ENCODE results near the gene GJB6. TPM values are rescaled to one million over a fixed set of nuclear protein-coding genes. Genes with fewer than 3 reads are reported as not detected.

The GJB6 gene
- total and polyA plus RNA-seq, 4 donors, result 0.06 to 0.08 TPM; not detected in 2

GRCh38 chr13:20227288-20227687, 4.8 kb downstream of the GJB6 start:
- Histone ChIP-seq H3K27me3 (ENCODE audit: control insufficient read depth in 4 of 4, insufficient read depth in 4 of 4, low read length in 3 of 4) (no peaks in the 10 kb centered on the region), H3K27ac (ENCODE audit: low read depth in 1 of 2, low read length in 2 of 2) (no peak overlapping the region), H3K4me1 (ENCODE audit: control insufficient read depth in 4 of 4, insufficient read depth in 4 of 4, low read length in 3 of 4) (peaks cover 4 to 9% (median 5%) of the 10 kb centered on the region in 4 donors), H3K9ac (ENCODE audit: low read depth in 1 of 2, low read length in 2 of 2) (no peak overlapping the region), H3K36me3 (ENCODE audit: control insufficient read depth in 4 of 4, insufficient read depth in 3 of 4, low read depth in 1 of 4, low read length in 3 of 4) (no peaks in the 10 kb centered on the region), H3K9me3 (ENCODE audit: control insufficient read depth in 4 of 4, low read length in 3 of 4) (no peaks in the 10 kb centered on the region), H3K4me3 (ENCODE audit: low read depth in 1 of 3, low read length in 3 of 3) (no peak overlapping the region)
- 94% methylated on average over 8 of the region's 8 CpGs for WGBS
- TF ChIP-seq REST (IDR thresholded peaks at IDR 0.05) (no peak), RAD21 (IDR thresholded peaks at IDR 0.05) (no peak), JUND (IDR thresholded peaks at IDR 0.05) (no peak), SP1 (IDR thresholded peaks at IDR 0.05) (no peak), TAF1 (conservative IDR thresholded peaks at IDR 0.05) (no peak), EGR1 (IDR thresholded peaks at IDR 0.05; ENCODE audit: low read depth in 2 of 2) (no peak), HNF4G (IDR thresholded peaks at IDR 0.05) (no peak), RXRA (IDR thresholded peaks at IDR 0.05) (no peak), GABPA (IDR thresholded peaks at IDR 0.05 in 1 of 2, conservative IDR thresholded peaks at IDR 0.05 in 1 of 2) (no peak), NR2F2 (IDR thresholded peaks at IDR 0.05) (no peak), FOXA1 (IDR thresholded peaks at IDR 0.05) (no peak), YY1 (IDR thresholded peaks at IDR 0.05) (no peak), HNF4A (conservative IDR thresholded peaks at IDR 0.05) (no peak), FOXA2 (IDR thresholded peaks at IDR 0.05) (no peak)
- TF ChIP-seq, protein P1, sequence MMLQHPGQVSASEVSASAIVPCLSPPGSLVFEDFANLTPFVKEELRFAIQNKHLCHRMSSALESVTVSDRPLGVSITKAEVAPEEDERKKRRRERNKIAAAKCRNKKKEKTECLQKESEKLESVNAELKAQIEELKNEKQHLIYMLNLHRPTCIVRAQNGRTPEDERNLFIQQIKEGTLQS (IDR thresholded peaks at IDR 0.05), result no peak
- TF ChIP-seq, protein P2, sequence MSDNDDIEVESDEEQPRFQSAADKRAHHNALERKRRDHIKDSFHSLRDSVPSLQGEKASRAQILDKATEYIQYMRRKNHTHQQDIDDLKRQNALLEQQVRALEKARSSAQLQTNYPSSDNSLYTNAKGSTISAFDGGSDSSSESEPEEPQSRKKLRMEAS (IDR thresholded peaks at IDR 0.05), result no peak
- TF ChIP-seq, protein P3, sequence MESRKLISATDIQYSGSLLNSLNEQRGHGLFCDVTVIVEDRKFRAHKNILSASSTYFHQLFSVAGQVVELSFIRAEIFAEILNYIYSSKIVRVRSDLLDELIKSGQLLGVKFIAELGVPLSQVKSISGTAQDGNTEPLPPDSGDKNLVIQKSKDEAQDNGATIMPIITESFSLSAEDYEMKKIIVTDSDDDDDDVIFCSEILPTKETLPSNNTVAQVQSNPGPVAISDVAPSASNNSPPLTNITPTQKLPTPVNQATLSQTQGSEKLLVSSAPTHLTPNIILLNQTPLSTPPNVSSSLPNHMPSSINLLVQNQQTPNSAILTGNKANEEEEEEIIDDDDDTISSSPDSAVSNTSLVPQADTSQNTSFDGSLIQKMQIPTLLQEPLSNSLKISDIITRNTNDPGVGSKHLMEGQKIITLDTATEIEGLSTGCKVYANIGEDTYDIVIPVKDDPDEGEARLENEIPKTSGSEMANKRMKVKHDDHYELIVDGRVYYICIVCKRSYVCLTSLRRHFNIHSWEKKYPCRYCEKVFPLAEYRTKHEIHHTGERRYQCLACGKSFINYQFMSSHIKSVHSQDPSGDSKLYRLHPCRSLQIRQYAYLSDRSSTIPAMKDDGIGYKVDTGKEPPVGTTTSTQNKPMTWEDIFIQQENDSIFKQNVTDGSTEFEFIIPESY (IDR thresholded peaks at IDR 0.05), result no peak
- TF ChIP-seq, protein P4, sequence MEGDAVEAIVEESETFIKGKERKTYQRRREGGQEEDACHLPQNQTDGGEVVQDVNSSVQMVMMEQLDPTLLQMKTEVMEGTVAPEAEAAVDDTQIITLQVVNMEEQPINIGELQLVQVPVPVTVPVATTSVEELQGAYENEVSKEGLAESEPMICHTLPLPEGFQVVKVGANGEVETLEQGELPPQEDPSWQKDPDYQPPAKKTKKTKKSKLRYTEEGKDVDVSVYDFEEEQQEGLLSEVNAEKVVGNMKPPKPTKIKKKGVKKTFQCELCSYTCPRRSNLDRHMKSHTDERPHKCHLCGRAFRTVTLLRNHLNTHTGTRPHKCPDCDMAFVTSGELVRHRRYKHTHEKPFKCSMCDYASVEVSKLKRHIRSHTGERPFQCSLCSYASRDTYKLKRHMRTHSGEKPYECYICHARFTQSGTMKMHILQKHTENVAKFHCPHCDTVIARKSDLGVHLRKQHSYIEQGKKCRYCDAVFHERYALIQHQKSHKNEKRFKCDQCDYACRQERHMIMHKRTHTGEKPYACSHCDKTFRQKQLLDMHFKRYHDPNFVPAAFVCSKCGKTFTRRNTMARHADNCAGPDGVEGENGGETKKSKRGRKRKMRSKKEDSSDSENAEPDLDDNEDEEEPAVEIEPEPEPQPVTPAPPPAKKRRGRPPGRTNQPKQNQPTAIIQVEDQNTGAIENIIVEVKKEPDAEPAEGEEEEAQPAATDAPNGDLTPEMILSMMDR (IDR thresholded peaks at IDR 0.05; ENCODE audit: low read depth, low read length, missing input control), result no peak
- no peak for DNase-seq (ENCODE audit: low spot score)

Data from liver (tissue), 9 donors.